Stimulated activated CD4-positive, alpha-beta T cell treated with anti-CD3 and anti-CD28 coated beads, Interleukin-12 subunit alpha, Interleukin-12 subunit beta, amount 100 ng/mL, for 4 hours (primary cell): ENCODE results near the gene RAB27A.
"Not testable (repeated sequence)": the region's sequence is repeated elsewhere in the genome, so short reads cannot be mapped to it uniquely, and the experiment has no call there.

ENCODE experiments used
- DNase-seq: peaks from one replicate; pipeline ENCODE4 v3.0.0-alpha.2; 2020

The RAB27A gene

GRCh38 chr15:55249885-55250284 lies 39.7 kb downstream of the RAB27A start:
- DNase-seq: not testable (repeated sequence)

GRCh38 chr15:55248895-55249294 lies 40.7 kb downstream of the RAB27A start:
- DNase-seq: no peak

- DNase-seq: no peak
Measured at GRCh38 chr15:55247766-55248427, 41.7 kb downstream of the RAB27A start.

- DNase-seq: no peak
Measured at GRCh38 chr15:55247311-55247710, 42.3 kb downstream of the RAB27A start.

- no peak for DNase-seq
Measured at GRCh38 chr15:55246567-55246966, 43.0 kb downstream of the RAB27A start.

- DNase-seq: no peak
Measured at GRCh38 chr15:55245059-55245458, 44.6 kb downstream of the RAB27A start.

- no peak for DNase-seq
Measured at GRCh38 chr15:55241891-55242290, 47.7 kb downstream of the RAB27A start.

- DNase-seq: no peak
Measured at GRCh38 chr15:55241186-55241585, 48.4 kb downstream of the RAB27A start.

GRCh38 chr15:55240125-55240760 lies 49.4 kb downstream of the RAB27A start:
- DNase-seq: no peak

GRCh38 chr15:55239440-55240124 lies 50.0 kb downstream of the RAB27A start:
- DNase-seq: no peak

GRCh38 chr15:55238877-55239276 lies 50.7 kb downstream of the RAB27A start:
- DNase-seq: no peak

GRCh38 chr15:55237219-55238130 lies 52.1 kb downstream of the RAB27A start:
- no peak for DNase-seq

GRCh38 chr15:55235546-55236036 lies 54.0 kb downstream of the RAB27A start:
- no peak for DNase-seq

GRCh38 chr15:55234800-55235104 lies 54.9 kb downstream of the RAB27A start:
- DNase-seq: no peak

GRCh38 chr15:55234104-55234799 lies 55.4 kb downstream of the RAB27A start:
- no peak for DNase-seq

GRCh38 chr15:55231455-55231854 lies 58.2 kb downstream of the RAB27A start:
- DNase-seq: no peak

- no peak for DNase-seq
Measured at GRCh38 chr15:55230953-55231352, 58.7 kb downstream of the RAB27A start.

GRCh38 chr15:55230051-55230670 lies 59.5 kb downstream of the RAB27A start:
- DNase-seq: no peak

- no peak for DNase-seq
Measured at GRCh38 chr15:55226127-55226526, 63.5 kb downstream of the RAB27A start.

GRCh38 chr15:55224892-55225291 lies 64.7 kb downstream of the RAB27A start:
- no peak for DNase-seq

GRCh38 chr15:55222588-55222987 lies 67.0 kb downstream of the RAB27A start:
- no peak for DNase-seq
